RWPE2 (cell line): Measurements from ENCODE around the gene RAPGEF2.
A peak's percentile ranks its signal among the peaks of the same experiment; 100 is the strongest.

Source experiments
- ATAC-seq: fragments of 200-7000 bp; cut with Tn5 transposase; 3 replicates; pipeline ENCODE4 v1.9.1; 2021; ENCODE audit warnings: low read depth
- DNase-seq: peaks from one replicate; pipeline ENCODE4 v3.0.0-alpha.2; 2020; ENCODE audit warnings: low spot score
- H3K27ac ChIP-seq: fragments of 450-650 bp; 2 replicates; pipeline ENCODE4 v1.5.1; 2017; ENCODE audit warnings: mild to moderate bottlenecking; ENCODE audit not compliant: poor library complexity, severe bottlenecking
- H3K27me3 ChIP-seq: fragments of 250-450 bp; sonication (Bioruptor Pico); 2 replicates; pipeline ENCODE4 v1.5.1; 2021; ENCODE audit warnings: mild to moderate bottlenecking, moderate library complexity; ENCODE audit not compliant: insufficient read depth, poor library complexity, severe bottlenecking
- H3K36me3 ChIP-seq: fragments of 250-450 bp; sonication (Bioruptor Pico); 2 replicates; pipeline ENCODE4 v1.5.1; 2020; ENCODE audit warnings: low read depth, mild to moderate bottlenecking, moderate library complexity
- H3K4me1 ChIP-seq: fragments of 250-450 bp; sonication (Bioruptor Pico); 2 replicates; pipeline ENCODE4 v1.5.1; 2021; ENCODE audit warnings: mild to moderate bottlenecking, moderate library complexity; ENCODE audit not compliant: insufficient read depth, poor library complexity, severe bottlenecking
- H3K4me3 ChIP-seq: fragments of 250-450 bp; sonication (Bioruptor Pico); 2 replicates; pipeline ENCODE4 v1.5.1; 2021; ENCODE audit warnings: mild to moderate bottlenecking, moderate library complexity; ENCODE audit not compliant: severe bottlenecking
- H3K9me3 ChIP-seq: fragments of 250-450 bp; sonication (Bioruptor Pico); 2 replicates; pipeline ENCODE4 v1.5.1; 2021; ENCODE audit warnings: mild to moderate bottlenecking, moderate library complexity; ENCODE audit not compliant: severe bottlenecking
- TF ChIP-seq, protein P1 (sequence below): fragments of 450-650 bp; IDR thresholded peaks from one replicate; pipeline ENCODE4 v1.5.1; 2017; ENCODE audit warnings: mild to moderate bottlenecking, moderate library complexity; ENCODE audit not compliant: poor library complexity, severe bottlenecking

The RAPGEF2 gene

DNA sequence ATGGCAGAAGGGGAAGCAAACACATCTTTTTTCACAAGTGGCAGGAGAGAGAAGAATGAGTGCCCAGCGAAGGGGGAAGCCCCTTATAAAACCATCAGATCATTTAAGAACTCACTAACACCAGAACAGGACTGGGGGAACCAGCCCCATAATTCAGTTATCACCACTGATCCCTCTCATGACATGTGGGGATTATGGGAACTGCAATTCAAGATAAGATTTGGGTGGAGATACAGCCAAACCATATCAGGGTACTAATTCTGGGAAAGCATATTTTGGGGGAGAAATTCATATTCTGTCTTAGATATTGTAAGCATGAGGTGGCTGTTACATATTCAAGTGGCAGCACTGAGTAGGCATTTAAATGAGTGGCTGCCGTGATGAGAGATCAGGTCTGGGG is 87.8 kb downstream of the RAPGEF2 start:
- H3K9me3 ChIP-seq, result no peaks in the 10 kb centered on the region
- TF ChIP-seq, protein P1, sequence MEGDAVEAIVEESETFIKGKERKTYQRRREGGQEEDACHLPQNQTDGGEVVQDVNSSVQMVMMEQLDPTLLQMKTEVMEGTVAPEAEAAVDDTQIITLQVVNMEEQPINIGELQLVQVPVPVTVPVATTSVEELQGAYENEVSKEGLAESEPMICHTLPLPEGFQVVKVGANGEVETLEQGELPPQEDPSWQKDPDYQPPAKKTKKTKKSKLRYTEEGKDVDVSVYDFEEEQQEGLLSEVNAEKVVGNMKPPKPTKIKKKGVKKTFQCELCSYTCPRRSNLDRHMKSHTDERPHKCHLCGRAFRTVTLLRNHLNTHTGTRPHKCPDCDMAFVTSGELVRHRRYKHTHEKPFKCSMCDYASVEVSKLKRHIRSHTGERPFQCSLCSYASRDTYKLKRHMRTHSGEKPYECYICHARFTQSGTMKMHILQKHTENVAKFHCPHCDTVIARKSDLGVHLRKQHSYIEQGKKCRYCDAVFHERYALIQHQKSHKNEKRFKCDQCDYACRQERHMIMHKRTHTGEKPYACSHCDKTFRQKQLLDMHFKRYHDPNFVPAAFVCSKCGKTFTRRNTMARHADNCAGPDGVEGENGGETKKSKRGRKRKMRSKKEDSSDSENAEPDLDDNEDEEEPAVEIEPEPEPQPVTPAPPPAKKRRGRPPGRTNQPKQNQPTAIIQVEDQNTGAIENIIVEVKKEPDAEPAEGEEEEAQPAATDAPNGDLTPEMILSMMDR, result no peak
- peaks cover 3% of the 10 kb centered on the region for H3K4me1 ChIP-seq
- DNase-seq (no peak), ATAC-seq (no peak)
- H3K27ac ChIP-seq, result no peak overlapping the region
- no peaks in the 10 kb centered on the region for H3K36me3 ChIP-seq
- no peaks in the 10 kb centered on the region for H3K27me3 ChIP-seq
- no peak overlapping the region for H3K4me3 ChIP-seq

DNA sequence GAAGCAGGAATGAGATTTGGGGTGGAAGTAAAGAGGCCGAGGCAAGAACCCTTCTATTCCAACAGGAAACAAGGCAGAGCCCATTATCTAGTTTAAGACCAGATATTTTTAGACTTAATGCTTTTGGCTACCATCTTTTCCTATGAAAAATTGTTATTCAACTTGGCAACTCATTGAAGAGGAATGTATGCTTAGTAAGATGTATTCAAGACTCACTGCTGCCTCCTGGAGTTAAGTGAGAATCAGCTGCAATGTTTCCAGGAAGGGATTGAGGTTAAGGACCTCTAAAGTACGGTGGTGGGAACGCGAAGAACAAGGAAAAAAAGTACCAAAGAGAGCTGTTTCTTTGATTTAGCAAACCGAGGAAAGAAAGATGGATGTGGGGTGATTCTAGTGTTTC is 89.1 kb downstream of the RAPGEF2 start:
- no peak overlapping the region for H3K27ac ChIP-seq
- DNase-seq (no peak), ATAC-seq (0 out of 3 replicates have a peak, but pooled peaks have one; percentile 33)
- no peaks in the 10 kb centered on the region for H3K4me1 ChIP-seq
- no peak overlapping the region for H3K4me3 ChIP-seq
- TF ChIP-seq, protein P1, result peak; percentile 38
- no peaks in the 10 kb centered on the region for H3K36me3 ChIP-seq
- H3K9me3 ChIP-seq, result no peaks in the 10 kb centered on the region
- no peaks in the 10 kb centered on the region for H3K27me3 ChIP-seq

DNA sequence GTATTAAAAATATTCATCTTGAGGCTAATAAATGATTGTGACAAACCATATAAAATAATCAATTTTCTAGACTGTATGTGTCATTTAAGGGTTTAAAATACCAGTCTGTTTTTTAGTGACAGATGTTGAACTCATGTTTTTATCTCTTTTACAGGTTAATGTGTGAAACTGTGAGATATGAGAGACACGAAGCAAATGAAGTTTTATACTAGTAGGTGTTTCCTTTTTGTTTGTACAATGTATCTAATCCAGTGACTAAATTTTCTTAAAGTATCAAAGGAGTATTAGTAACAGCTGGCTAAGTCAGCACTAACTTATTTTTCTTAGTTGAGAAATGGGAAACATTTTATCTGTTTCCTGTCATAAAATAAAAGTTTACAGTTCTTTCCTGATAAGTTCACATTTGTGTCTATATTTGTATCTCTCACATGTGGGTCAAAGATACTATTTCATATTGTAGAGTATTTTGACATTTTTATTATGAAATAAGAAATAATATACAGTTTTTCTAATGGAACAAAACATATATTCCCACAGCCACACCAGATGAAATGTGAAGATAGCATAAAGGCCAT is 90.3 kb downstream of the RAPGEF2 start:
- Histone ChIP-seq H3K36me3 (no peaks in the 10 kb centered on the region), H3K27ac (no peak overlapping the region), H3K27me3 (no peaks in the 10 kb centered on the region), H3K4me3 (no peak overlapping the region), H3K4me1 (no peaks in the 10 kb centered on the region), H3K9me3 (no peaks in the 10 kb centered on the region)
- DNase-seq, result no peak
- TF ChIP-seq, protein P1, result no peak
- no peak for ATAC-seq

DNA sequence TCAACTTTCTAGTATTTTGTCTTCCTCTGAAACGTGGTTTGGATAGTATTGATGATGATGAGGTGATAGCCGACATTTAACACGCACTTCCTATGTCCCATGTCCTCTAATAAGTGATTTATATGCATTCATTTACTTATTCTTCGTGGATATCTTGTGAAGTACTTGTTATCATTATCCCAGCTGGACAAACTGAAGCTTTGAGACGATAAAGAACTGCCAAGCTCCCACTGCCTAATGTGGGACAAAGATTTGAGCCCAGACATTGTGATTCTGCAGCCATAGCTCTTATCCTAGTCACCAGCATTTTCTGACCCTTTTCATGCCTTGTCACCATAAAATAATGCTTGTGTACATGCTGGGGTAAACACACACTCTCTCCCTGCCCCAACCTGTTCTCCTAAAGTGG is 92.5 kb downstream of the RAPGEF2 start:
- Histone ChIP-seq H3K27ac (no peak overlapping the region), H3K4me3 (no peak overlapping the region)
- TF ChIP-seq, protein P1, result no peak

DNA sequence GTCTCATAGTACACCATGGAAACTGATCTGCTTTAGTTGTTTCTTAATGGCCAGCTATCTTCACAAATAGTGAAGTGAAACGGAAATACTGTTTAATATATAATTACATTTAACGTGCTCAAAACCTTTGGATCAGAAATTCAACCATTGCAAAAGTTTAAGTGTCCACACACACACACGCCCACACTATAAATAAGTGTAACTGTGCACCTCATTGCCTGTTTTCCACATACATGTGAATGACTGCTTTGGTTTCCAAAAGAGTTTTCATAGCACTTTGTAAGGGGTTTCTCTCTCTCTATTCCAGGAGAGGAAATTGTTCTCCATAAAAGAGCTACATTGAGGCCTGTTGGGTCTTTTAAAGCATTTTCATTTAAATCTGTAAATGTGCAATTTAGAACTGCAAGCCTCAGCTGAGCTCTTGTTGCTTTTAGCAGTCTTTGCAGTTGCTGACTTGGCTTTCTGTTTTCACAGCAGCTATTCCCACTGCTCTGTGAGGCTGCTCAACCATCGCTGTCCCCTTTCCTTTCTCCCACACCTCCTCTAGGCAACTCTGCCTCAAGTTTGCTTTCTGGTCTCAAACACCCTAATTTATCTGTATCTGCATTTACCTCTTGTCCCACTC is 94.5 kb downstream of the RAPGEF2 start:
- Histone ChIP-seq H3K36me3 (no peaks in the 10 kb centered on the region), H3K27me3 (no peaks in the 10 kb centered on the region), H3K9me3 (no peaks in the 10 kb centered on the region), H3K27ac (no peak overlapping the region), H3K4me3 (no peak overlapping the region), H3K4me1 (no peaks in the 10 kb centered on the region)
- no peak for ATAC-seq
- DNase-seq, result no peak
- TF ChIP-seq, protein P1, result no peak

More for the DNA sequence above, 92.5 kb downstream of the RAPGEF2 start:
- DNase-seq, result no peak
- Histone ChIP-seq H3K9me3 (no peaks in the 10 kb centered on the region), H3K4me1 (no peaks in the 10 kb centered on the region), H3K36me3 (no peaks in the 10 kb centered on the region), H3K27me3 (no peaks in the 10 kb centered on the region)
- no peak for ATAC-seq
